ENCODE data around the gene SLIT3.

- TF ChIP-seq CTCF (conservative IDR thresholded peaks at IDR 0.05; ENCODE audit: low read length) (no peak), EZH2phosphoT487 (IDR thresholded peaks at IDR 0.05; ENCODE audit: borderline replicate concordance) (no peak)
Observed at GRCh38 chr5:168979135-168979534, 321.8 kb downstream of the SLIT3 start.

Measured in Loucy (cell line).